ENCODE data around the gene CROCC2. TPM values are rescaled to one million over a fixed set of nuclear protein-coding genes. Genes with fewer than 3 reads are reported as not detected.

CROCC2 gene
- total and polyA plus RNA-seq, 7 experiments from 2014 or later, result 0.22 TPM; not detected in 6

DNA sequence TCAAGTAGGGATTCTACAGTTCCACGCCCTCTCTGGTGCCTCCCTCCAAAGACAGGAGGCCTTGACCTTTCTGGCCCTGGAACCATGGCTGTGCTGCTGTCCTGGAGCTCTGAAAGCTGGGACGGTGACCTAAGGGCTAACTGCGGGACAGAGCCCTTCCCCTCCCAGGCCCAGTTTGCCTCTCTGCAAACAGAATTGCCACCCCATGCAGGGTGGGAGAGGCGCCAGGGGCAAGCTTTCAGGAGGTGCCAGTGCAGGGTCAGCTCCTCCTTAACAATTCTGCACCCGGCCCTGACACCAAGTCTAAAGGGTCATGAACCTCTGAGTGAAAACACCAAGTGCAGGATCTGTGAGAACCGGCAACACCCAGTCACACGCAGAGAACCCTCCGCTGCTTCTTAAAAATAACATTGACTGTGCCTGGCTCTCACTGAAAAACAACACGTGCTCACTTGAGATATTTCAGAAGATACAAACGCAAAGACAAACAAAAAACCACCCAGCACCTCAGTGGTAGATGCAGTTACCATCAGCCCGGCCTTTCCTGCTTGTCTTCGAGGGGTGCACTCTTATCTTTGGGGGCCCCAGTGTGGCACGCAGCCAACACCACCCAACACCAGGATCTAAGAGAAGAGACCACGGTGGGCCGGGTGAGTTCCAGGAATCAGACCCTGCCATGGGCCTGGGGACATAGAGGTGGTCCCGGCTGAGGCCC lies 91.2 kb downstream of the CROCC2 start:
- peak overlapping the region in 7 of 9 donors; percentile 18 to 96 (median 78) for H3K27ac Mint-ChIP-seq

GRCh38 chr2:240997856-240998705 lies 91.9 kb downstream of the CROCC2 start, which contains the start of gene SNED1:
Gene SNED1, plus strand, starts transcription at chr2:240998618. Its CDS starts 220 bp downstream, at chr2:240998838.
- intact Hi-C loops (cut with micrococcal nuclease), result loop anchor here (1.0 to 5.0 kb wide), 2 partner anchors 38 to 39 kb away; no protein-coding TSS in a partner anchor
- Histone ChIP-seq H3K4me3 (ENCODE audit: low read length) (peak within 1 kb of the TSS; percentile 31), H3K4me1 (ENCODE audit: control insufficient read depth in 2 of 2, insufficient read depth in 2 of 2, low read length in 2 of 2) (no peaks in the 10 kb centered on the region), H3K9me3 (ENCODE audit: control insufficient read depth in 2 of 3, low read length in 3 of 3) (peaks cover 0 to under 1% (median 0%) of the 10 kb centered on the region in 3 experiments), H3K27ac (ENCODE audit: low read depth, low read length) (peak within 1 kb of the TSS; percentile 48), H3K36me3 (ENCODE audit: control insufficient read depth in 2 of 3, insufficient read depth in 3 of 3, low read length in 3 of 3) (no peaks in the 10 kb centered on the region), H3K27me3 (ENCODE audit: control insufficient read depth in 2 of 2, insufficient read depth in 2 of 2, low read length in 2 of 2) (no peaks in the 10 kb centered on the region)
- Mint-ChIP-seq H3K27ac (peak within 1 kb of the TSS in 7 of 9 donors; percentile 18 to 96 (median 78)), H3K36me3 (peaks cover 0 to 2% (median 0%) of the 10 kb centered on the region in 5 donors), H3K4me3 (peak within 1 kb of the TSS; percentile 65 to 94 (median 78)), H3K4me1 (peaks cover 4 to 17% (median 11%) of the 10 kb centered on the region in 7 donors), H3K9me3 (peaks cover 0 to 1% (median 0%) of the 10 kb centered on the region in 11 donors), H3K27me3 (peaks cover 0 to 33% (median 20%) of the 10 kb centered on the region in 5 donors)
- ChIA-PET CTCF (no interaction called here), POLR2A (interaction anchor here (0.6 kb wide), 1 partner anchor 151 kb away, joined by 3 read pairs; the partner anchor contains the start of gene PASK)
- DNase-seq, result peak in 6 of 9 donors; percentile 25 to 73 (median 45)
- ATAC-seq, result peak; percentile 81

More for the DNA sequence above, 91.2 kb downstream of the CROCC2 start:
- no peak overlapping the region for H3K27ac ChIP-seq (ENCODE audit: low read depth, low read length)
- intact Hi-C loops (cut with micrococcal nuclease), result loop anchor here in 1 of 2 donors (5.0 kb wide), 1 partner anchor 40 kb away; no protein-coding TSS in a partner anchor
- ATAC-seq (no peak), DNase-seq (no peak)
- H3K27me3 ChIP-seq (ENCODE audit: control insufficient read depth in 2 of 2, insufficient read depth in 2 of 2, low read length in 2 of 2), result no peaks in the 10 kb centered on the region
- peaks cover 0 to 1% (median 0%) of the 10 kb centered on the region in 11 donors for H3K9me3 Mint-ChIP-seq
- H3K4me1 Mint-ChIP-seq, result peaks cover 4 to 25% (median 12%) of the 10 kb centered on the region in 7 donors
- H3K4me3 ChIP-seq (ENCODE audit: low read length), result peak overlapping the region; percentile 31
- peak overlapping the region; percentile 51 to 89 (median 77) for H3K4me3 Mint-ChIP-seq
- H3K36me3 ChIP-seq (ENCODE audit: control insufficient read depth in 2 of 3, insufficient read depth in 3 of 3, low read length in 3 of 3), result no peaks in the 10 kb centered on the region
- H3K27me3 Mint-ChIP-seq, result peaks cover 0 to 33% (median 20%) of the 10 kb centered on the region in 5 donors
- ChIA-PET POLR2A (interaction anchor here (0.6 kb wide), 1 partner anchor 126 kb away, joined by 3 read pairs; no protein-coding TSS in a partner anchor), CTCF (no interaction called here)
- H3K9me3 ChIP-seq (ENCODE audit: control insufficient read depth in 2 of 3, low read length in 3 of 3), result no peaks in the 10 kb centered on the region
- peaks cover 0 to 2% (median 0%) of the 10 kb centered on the region in 5 donors for H3K36me3 Mint-ChIP-seq
- no peaks in the 10 kb centered on the region for H3K4me1 ChIP-seq (ENCODE audit: control insufficient read depth in 2 of 2, insufficient read depth in 2 of 2, low read length in 2 of 2)

GRCh38 chr2:240998706-240998994 lies 92.5 kb downstream of the CROCC2 start:
- Mint-ChIP-seq H3K9me3 (peaks cover 0 to 6% (median 2%) of the 10 kb centered on the region in 11 donors), H3K4me3 (peak overlapping the region in 3 of 10 donors; percentile 20 to 77 (median 25)), H3K4me1 (peaks cover 4 to 13% (median 10%) of the 10 kb centered on the region in 7 donors), H3K27me3 (peaks cover 0 to 33% (median 20%) of the 10 kb centered on the region in 5 donors), H3K36me3 (peaks cover 0 to 2% (median under 1%) of the 10 kb centered on the region in 5 donors), H3K27ac (no peak overlapping the region)
- Histone ChIP-seq H3K4me3 (ENCODE audit: low read length) (no peak overlapping the region), H3K9me3 (ENCODE audit: control insufficient read depth in 2 of 3, low read length in 3 of 3) (peaks cover 0 to 7% (median 2%) of the 10 kb centered on the region in 3 experiments), H3K36me3 (ENCODE audit: control insufficient read depth in 2 of 3, insufficient read depth in 3 of 3, low read length in 3 of 3) (no peaks in the 10 kb centered on the region), H3K27ac (ENCODE audit: low read depth, low read length) (no peak overlapping the region), H3K27me3 (ENCODE audit: control insufficient read depth in 2 of 2, insufficient read depth in 2 of 2, low read length in 2 of 2) (no peaks in the 10 kb centered on the region), H3K4me1 (ENCODE audit: control insufficient read depth in 2 of 2, insufficient read depth in 2 of 2, low read length in 2 of 2) (no peaks in the 10 kb centered on the region)
- ChIA-PET POLR2A (interaction anchor here (0.6 kb wide), 1 partner anchor 151 kb away, joined by 3 read pairs; the partner anchor contains the start of gene PASK), CTCF (no interaction called here)
- intact Hi-C loops (cut with micrococcal nuclease), result loop anchor here (1.0 to 5.0 kb wide), 2 partner anchors 38 to 39 kb away; no protein-coding TSS in a partner anchor
- DNase-seq, result peak in 1 of 9 donors; percentile 11
- peak; percentile 23 for ATAC-seq

GRCh38 chr2:240998995-240999791 lies 93.1 kb downstream of the CROCC2 start:
- H3K4me1 ChIP-seq (ENCODE audit: control insufficient read depth in 2 of 2, insufficient read depth in 2 of 2, low read length in 2 of 2), result no peaks in the 10 kb centered on the region
- CTCF ChIA-PET, result no interaction called here
- Mint-ChIP-seq H3K4me3 (peak overlapping the region in 8 of 10 donors; percentile 30 to 94 (median 68)), H3K27me3 (peaks cover 0 to 33% (median 20%) of the 10 kb centered on the region in 5 donors), H3K4me1 (peaks cover 4 to 13% (median 13%) of the 10 kb centered on the region in 7 donors), H3K9me3 (peaks cover 0 to 11% (median 6%) of the 10 kb centered on the region in 11 donors), H3K27ac (peak overlapping the region in 1 of 9 donors; percentile 25), H3K36me3 (peaks cover 4 to 6% (median 4%) of the 10 kb centered on the region in 5 donors)
- H3K9me3 ChIP-seq (ENCODE audit: control insufficient read depth in 2 of 3, low read length in 3 of 3), result peaks cover 0 to 12% (median 8%) of the 10 kb centered on the region in 3 experiments
- no peaks in the 10 kb centered on the region for H3K27me3 ChIP-seq (ENCODE audit: control insufficient read depth in 2 of 2, insufficient read depth in 2 of 2, low read length in 2 of 2)
- DNase-seq (peak in 1 of 9 donors; percentile 6), ATAC-seq (peak; percentile 3)
- POLR2A ChIA-PET, result no interaction called here
- intact Hi-C loops (cut with micrococcal nuclease), result loop anchor here (1.0 to 5.0 kb wide), 2 partner anchors 37 to 38 kb away; no protein-coding TSS in a partner anchor
- no peak overlapping the region for H3K4me3 ChIP-seq (ENCODE audit: low read length)
- no peak overlapping the region for H3K27ac ChIP-seq (ENCODE audit: low read depth, low read length)
- H3K36me3 ChIP-seq (ENCODE audit: control insufficient read depth in 2 of 3, insufficient read depth in 3 of 3, low read length in 3 of 3), result no peaks in the 10 kb centered on the region

DNA sequence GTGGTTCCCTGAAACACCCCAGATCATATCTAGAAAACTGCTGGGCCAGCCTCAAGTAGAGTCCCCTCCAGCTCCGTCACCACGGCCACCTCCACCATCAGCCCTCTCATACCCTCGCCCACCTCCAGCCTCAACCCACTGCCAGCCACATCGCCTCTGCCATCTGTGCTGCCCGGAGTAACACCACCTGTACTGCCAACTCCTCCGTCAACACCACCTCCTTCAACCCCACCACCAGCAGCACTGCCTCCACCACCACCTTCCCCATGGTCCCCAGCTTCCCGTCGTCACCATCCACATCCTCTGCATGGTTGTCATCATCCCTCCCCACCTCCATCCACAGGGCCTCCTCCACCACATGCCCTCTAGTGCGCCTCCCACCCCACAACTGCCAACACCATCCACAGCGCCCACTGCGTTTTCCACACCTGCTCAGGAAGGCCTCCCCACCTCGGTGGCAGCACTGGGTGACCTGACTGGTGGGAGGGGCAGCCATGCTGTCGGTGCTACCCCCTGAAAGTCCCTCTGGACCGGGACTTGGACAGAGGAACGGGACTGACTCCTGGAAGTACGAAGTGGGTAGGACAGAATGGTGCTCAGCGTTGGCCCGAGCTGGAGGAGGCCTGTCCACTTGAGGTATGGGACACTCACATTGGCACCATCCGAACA lies 93.9 kb downstream of the CROCC2 start:
- Mint-ChIP-seq H3K27me3 (peaks cover 0 to 32% (median 20%) of the 10 kb centered on the region in 5 donors), H3K4me3 (peak overlapping the region; percentile 18 to 94 (median 68)), H3K36me3 (peaks cover 4 to 7% (median 4%) of the 10 kb centered on the region in 5 donors), H3K4me1 (peaks cover 4 to 13% (median 13%) of the 10 kb centered on the region in 7 donors), H3K9me3 (peaks cover 0 to 19% (median 7%) of the 10 kb centered on the region in 11 donors), H3K27ac (peak overlapping the region in 2 of 9 donors; percentile 68 to 83)
- no peaks in the 10 kb centered on the region for H3K36me3 ChIP-seq (ENCODE audit: control insufficient read depth in 2 of 3, insufficient read depth in 3 of 3, low read length in 3 of 3)
- CTCF ChIA-PET, result no interaction called here
- H3K4me3 ChIP-seq (ENCODE audit: low read length), result no peak overlapping the region
- POLR2A ChIA-PET, result no interaction called here
- ATAC-seq, result no peak
- no peaks in the 10 kb centered on the region for H3K4me1 ChIP-seq (ENCODE audit: control insufficient read depth in 2 of 2, insufficient read depth in 2 of 2, low read length in 2 of 2)
- H3K27ac ChIP-seq (ENCODE audit: low read depth, low read length), result no peak overlapping the region
- H3K27me3 ChIP-seq (ENCODE audit: control insufficient read depth in 2 of 2, insufficient read depth in 2 of 2, low read length in 2 of 2), result no peaks in the 10 kb centered on the region
- DNase-seq, result peak in 2 of 9 donors; percentile 3 to 19
- peaks cover 0 to 18% (median 8%) of the 10 kb centered on the region in 3 experiments for H3K9me3 ChIP-seq (ENCODE audit: control insufficient read depth in 2 of 3, low read length in 3 of 3)
- intact Hi-C loops (cut with micrococcal nuclease), result loop anchor here in 1 of 2 donors (5.0 kb wide), 1 partner anchor 37 kb away; no protein-coding TSS in a partner anchor

Measured in naive thymus-derived CD4-positive, alpha-beta T cell (primary cell).